Stimulated activated CD4-positive, alpha-beta T cell treated with anti-CD3 and anti-CD28 coated beads, Interleukin-12 subunit alpha, Interleukin-12 subunit beta, amount 100 ng/mL, for 48 hours (primary cell): ENCODE measurements around the gene RABL6.

Source experiments
- DNase-seq, 3 donors: peaks; one replicate each; pipeline ENCODE4 v3.0.0-alpha.2; 2020; ENCODE audit warnings: low read depth in 2 of 3, low spot score in 1 of 3

The RABL6 gene

DNA sequence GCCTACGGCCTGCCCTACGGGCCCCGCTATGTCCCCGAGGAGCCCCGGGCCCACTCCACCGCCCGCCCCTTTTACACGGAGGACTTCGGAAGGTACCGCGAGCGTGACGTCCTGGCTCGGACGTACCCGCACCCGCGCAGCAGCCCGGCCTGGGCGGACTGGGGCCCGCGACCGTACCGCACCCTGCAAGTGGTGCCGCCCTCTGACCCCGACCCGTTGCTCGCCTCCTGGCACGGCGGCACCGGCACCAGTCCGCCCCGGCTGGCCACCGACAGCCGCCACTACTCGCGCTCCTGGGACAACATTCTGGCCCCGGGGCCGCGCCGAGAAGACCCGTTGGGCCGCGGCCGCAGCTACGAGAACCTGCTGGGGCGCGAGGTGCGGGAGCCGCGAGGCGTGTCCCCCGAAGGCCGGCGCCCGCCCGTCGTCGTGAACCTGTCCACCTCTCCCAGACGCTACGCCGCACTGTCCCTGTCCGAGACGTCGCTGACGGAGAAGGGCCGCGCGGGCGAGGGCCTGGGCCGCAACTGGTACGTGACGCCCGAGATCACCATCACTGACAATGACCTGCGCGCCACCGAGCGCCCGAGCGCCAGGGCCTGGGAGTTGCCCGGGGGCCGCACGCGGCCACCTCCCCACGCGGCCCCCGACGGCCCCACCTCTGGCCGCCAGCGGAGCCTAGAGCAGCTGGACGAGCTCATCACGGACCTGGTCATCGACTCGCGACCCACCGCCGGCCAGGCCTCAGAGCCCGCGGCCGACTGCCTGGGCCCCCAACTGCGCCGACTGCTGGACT lies 37.9 kb downstream of the RABL6 start:
- no peak for DNase-seq

DNA sequence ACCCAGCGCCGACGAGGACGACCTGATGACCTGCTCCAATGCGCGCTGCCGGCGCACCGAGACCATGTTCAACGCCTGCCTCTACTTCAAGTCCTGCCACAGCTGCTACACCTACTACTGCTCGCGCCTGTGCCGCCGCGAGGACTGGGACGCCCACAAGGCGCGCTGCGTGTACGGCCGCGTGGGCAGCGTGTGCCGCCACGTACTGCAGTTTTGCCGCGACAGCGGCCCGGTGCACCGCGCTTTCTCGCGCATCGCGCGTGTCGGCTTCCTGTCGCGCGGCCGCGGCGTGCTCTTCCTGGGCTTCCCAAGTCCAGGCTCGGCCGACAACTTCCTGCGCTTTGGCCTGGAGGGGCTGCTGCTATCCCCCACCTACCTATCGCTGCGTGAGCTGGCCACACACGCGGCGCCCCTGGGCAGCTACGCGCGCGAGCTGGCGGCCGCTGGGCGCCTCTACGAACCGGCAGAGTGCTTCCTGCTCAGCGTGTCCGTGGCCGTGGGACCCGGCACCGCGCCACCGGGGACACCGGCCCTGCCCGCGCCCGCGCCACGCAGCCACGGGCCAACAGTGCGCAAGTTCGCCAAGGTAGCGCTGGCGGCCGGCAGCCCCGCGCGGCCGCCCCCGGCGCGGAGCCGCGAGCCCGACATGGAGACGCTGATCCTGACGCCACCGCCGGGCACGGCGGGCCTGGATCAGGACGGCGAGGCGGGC lies 38.8 kb downstream of the RABL6 start:
- DNase-seq = no peak

DNA sequence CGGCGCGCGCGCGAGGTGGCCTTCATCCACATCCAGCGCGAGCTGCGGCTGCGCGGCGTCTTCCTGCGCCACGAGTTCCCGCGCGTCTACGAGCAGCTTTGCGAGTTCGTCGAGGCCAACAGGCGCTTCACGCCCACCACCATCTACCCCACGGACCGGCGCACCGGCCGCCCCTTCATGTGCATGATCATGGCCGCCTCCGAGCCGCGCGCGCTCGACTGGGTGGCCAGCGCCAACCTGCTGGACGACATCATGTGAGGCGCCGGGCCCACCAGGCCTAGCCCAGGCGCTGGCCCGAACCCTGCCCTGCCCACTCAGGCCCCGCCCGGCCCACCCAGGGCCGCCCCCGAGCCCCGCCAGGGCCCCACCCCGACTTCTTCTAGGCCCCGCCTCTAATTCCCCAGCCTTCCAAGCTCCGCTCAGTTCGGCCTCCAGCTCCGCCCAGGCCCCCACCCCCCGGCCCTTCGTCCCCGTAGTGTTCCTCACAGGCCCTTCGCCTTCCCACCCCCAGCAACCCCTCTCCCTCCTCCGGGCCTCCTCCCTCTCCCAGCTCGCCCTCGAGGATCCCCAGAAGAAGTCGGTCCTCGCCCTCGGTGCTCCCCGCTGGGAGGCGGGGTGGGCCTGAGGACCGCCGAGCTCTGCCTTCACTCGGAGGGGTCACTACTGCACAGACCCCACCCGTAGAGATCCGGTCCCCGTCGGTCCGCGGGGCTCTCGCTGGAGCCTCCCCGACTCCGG lies 39.5 kb downstream of the RABL6 start:
- no peak for DNase-seq

DNA sequence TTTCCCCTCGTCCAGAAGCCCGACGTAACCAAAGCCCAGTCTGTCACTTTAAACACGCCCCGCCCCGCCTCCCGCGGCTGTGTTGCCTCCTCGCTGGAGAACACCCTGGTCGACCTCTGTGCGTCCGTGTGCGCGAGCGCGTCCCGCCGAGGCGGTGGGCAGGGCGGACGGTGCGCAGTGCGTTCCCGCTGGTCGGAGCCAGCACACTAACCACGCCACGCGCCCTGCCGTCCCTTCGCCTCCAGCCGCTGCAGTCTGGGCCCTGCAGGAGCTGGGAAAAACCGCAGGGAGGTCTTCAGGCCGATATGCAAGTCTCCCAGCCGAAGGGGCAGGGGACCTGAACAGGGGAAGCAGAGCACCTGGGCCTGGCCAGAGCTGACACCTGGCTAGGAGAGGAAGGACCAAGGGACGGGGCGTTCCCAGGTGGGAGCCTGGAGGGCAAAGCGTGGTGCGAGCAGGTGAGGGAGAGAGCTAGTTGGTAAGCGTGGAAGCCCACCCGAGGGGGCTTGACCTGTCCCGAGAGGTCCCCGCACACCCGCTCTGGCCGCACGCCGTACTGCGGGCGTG lies 40.2 kb downstream of the RABL6 start:
- peak; percentile 77 to 82 (median 80) for DNase-seq

DNA sequence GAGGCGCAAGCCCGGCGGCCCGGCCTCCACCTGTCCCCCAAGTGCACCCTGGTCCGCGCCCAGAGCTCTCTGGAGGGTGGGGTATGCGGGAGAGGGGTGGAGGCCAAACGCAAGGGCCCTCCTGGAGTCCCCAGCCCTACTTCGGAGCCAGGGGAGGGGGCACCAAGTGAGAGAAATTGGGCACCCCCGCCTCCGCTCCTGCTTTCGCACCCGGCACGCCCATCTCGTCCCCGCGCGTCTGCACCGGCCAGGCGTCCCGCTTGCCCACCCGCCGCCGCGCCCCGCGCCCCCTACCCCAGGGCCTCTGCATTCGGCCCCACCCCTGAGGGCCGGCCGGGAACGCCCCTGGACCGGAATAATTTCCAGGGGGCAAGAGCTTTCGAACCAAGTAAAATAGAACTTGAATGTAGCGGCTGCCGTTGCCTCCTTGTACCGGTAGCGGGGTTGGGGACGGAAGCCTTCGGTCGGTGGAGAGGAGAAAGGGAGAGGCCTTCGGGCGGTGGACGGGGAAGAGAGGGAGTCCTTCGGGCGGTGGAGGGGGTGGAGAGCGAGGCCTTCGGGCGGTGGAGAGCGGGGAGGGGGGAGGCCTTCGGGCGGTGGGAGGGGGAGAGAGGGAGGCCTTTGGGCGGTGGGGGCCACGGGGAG lies 40.8 kb downstream of the RABL6 start:
- no peak for DNase-seq

DNA sequence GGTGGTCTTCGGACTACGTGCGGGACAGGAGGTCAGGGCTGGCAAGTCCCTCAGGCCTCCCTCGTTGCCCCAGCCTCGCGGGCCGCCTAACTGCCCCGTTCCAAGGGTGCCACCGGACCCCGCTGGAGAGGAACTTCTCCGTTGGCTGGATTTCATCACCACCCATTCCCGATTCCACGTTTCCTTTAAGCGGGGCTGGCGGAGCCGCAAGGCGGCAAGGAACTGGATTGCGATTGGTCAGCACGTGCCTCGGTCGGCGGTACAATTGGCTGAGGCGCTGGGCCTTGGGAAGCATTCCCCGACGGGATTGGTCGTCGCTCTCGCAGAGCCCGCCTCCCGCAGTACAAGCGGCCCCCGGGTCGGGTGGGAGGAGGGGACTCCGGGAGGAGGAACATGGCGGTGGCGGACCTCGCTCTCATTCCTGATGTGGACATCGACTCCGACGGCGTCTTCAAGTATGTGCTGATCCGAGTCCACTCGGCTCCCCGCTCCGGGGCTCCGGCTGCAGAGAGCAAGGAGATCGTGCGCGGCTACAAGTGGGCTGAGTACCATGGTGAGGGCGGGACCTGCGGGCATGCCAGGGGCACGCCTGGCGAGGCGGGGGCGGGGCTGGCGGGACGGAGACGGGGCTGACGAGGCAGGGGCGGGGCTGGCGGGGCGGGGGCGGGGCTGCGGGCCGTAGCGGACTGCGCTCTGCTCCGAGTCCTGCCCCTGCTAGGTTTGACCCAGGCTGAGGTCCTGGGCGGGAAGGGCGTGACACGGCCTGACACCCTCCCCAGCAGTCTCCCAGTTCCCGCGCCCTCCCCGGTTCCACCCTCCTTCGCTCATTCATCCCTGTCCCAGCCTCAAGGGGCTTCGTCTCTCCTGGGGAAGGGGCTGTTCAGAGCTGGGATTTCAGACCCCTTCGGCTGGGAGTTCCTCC lies 41.6 kb downstream of the RABL6 start, which contains the start of gene PHPT1:
TSS of gene PHPT1 (plus strand) at position 372 of the 922 bp plus-strand sequence. CDS start at position 394, 22 bp downstream.
- peak; percentile 94 to 96 (median 96) for DNase-seq

DNA sequence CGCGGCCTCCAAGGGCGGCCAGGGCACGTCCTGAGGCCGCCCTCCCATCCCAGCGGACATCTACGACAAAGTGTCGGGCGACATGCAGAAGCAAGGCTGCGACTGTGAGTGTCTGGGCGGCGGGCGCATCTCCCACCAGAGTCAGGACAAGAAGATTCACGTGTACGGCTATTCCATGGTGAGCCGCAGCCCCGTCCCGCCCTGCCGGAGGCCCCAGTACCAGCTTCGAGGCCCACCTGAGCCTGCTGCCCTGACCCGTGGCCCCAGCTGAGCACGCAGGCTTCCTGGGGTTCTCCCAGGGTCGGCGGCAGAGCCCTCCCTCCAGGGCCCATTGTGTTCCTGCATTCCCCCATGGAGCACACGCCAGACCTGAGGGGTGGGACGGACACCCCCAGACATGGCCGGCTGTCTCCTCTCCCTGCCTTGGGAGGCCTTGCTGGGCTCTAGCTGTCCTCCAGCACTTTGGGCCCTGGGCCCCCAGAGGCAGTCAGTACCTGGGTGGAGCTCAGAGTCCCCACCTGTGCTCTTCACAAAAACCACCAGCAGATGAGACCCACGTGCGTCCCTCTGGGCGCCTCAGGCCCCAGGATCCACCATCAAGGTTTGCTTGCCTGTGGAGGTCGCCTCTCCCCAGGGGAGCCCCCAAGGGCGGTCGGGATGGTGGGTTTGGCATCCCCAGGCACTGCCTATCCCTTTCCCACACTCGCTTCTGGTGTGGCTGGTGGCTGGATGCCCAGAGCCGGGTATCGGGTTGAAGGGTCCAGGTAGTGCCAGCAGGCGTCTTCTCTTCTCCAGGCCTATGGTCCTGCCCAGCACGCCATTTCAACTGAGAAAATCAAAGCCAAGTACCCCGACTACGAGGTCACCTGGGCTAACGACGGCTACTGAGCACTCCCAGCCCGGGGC lies 42.5 kb downstream of the RABL6 start:
- DNase-seq = no peak

DNA sequence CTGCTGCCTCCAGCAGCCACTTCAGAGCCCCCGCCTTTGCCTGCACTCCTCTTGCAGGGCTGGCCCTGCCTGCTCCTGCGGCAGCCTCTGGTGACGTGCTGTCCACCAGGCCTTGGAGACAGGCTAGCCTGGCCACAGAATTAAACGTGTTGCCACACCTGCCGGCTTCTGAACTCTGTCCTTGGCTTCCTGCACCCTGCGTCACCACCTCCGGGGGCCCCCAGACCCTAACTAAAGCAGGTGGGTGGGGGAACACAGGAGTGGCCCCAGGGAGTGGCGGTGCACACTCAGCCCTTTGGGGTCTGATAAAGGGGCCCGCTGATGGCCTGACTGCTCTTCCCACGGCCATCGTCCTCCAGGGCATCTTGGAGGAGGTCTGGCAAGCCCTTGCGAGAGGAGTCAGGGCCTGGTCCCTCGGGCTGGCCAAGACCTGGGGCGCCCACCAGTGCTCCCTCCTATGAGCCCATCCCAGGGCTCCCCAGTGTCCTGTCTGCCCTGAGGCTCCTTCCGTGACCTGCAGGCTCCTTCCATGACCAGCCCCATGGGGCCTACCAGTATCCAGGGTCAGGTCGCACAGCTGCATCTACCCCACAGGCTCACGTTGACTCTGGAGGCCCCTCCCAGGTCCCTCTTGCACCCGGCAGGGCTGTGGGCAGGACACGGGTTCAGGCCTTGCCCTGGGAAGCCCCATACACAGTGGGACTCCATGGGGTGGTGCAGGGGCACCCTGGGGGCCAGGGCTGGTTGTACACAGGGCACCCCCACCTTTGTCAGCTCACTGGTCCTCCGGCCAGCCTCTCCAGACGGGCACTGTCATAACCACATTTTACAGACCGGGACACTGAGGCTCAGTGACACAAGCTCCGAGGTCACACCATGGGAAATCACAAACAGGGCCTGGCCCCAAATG lies 43.4 kb downstream of the RABL6 start:
- no peak for DNase-seq

DNA sequence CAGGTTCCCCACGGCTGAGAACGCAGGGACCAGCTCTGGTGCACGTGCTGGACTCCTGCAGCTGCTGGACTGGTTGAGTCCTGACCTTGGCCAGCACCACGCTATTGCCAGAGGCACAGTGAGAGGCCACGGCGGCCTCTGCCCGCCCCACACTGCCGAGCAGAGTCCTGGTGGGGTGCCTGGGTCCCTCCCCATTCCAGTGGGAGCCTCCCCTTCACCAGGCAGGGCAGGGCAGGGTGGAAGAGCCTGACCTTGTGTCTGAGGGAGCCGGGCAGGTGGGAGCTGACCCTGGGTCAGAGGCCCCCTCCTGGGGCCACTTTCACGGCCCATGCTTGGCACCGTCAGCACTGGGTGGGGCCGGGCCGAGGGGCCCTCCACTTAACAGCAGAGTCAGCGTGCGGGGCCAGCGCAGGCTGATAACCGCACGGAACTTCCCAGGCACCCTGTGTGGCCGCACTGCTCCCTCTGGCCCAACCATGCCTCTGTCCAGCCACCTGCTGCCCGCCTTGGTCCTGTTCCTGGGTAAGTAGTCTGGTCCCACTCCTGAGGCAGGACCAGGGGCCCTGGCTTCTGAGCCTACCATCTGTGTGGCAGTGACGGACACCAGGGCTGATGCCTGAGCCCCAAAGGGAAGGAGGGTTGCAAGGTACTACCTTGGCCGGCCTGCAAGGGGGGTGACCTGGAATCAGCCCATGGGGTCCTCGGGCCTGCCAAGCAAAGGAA lies 44.4 kb downstream of the RABL6 start, which contains the start of gene MAMDC4:
TSS of gene MAMDC4 (plus strand) at position 406 of the 723 bp plus-strand sequence. CDS start at position 477, 71 bp downstream.
- no peak for DNase-seq

DNA sequence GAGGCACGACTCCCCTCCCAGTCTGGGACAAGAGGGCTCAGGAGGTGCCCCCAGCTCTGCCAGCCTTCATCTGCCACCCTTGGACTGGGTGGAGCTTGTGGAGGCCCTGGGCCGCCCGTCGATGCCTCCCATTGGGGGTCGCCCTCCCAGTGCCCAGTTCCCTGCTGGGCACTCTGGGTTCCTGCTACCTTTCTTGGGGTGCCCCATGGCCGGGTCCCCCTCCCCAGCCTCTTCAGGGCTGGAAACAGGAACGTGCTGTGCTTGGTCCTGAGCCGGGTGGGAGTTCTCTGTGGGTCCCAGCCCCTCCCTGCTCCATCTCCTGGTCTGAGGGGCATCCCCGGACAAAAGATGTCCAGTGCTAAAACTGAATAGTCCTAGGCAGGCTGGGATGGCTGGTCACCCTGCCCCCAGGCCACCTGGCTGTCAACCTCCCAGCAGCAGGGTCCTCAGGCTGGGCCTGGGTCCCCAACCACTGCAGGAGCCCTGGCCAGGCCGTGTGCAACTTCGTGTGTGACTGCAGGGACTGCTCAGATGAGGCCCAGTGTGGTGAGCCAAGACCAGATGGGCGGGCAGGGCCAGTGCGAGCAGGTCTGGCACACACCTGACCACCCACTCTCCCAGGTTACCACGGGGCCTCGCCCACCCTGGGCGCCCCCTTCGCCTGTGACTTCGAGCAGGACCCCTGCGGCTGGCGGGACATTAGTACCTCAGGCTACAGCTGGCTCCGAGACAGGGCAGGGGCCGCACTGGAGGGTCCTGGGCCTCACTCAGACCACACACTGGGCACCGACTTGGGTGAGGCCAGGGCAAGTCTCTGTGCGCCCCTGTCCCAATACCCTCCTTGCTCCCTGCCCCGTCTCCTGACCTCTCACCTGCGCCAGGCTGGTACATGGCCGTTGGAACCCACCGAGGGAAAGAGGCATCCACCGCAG lies 45.2 kb downstream of the RABL6 start:
- DNase-seq = no peak

DNA sequence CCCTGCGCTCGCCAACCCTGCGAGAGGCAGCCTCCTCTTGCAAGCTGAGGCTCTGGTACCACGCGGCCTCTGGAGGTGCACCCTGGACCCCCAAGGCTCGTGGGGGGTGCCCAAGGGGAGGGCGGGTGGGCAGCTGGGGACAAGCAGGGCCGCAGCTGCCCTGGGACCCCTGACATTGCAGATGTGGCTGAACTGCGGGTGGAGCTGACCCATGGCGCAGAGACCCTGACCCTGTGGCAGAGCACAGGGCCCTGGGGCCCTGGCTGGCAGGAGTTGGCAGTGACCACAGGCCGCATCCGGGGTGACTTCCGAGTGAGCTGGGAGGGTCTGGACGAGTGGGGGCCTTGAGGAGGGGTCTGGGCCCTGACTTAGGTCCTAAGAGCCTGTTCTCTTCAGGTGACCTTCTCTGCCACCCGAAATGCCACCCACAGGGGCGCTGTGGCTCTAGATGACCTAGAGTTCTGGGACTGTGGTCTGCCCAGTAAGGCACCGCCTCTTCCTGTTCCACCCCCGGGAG lies 45.9 kb downstream of the RABL6 start:
- DNase-seq = no peak

DNA sequence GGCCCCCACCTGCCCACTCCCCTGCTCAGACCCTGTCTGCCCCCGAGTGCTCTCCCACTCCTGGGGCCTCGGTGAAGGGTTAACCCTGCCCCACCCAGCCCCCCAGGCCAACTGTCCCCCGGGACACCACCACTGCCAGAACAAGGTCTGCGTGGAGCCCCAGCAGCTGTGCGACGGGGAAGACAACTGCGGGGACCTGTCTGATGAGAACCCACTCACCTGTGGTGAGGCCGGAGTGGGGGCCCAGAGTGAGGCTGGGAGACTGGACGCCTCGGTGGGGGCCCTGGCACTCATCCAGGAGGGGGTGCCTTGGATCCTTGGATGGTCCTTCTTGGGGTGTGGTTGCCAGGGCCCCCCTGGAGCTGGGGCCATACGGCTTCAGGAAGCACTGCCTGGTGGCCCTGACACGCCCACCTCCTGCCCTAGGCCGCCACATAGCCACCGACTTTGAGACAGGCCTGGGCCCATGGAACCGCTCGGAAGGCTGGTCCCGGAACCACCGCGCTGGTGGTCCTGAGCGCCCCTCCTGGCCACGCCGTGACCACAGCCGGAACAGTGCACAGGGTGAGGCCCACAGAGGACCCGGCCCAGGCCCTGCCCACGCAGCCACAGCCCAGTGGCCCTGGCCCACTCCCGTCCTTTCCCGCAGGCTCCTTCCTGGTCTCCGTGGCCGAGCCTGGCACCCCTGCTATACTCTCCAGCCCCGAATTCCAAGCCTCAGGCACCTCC lies 46.5 kb downstream of the RABL6 start:
- DNase-seq = no peak

DNA sequence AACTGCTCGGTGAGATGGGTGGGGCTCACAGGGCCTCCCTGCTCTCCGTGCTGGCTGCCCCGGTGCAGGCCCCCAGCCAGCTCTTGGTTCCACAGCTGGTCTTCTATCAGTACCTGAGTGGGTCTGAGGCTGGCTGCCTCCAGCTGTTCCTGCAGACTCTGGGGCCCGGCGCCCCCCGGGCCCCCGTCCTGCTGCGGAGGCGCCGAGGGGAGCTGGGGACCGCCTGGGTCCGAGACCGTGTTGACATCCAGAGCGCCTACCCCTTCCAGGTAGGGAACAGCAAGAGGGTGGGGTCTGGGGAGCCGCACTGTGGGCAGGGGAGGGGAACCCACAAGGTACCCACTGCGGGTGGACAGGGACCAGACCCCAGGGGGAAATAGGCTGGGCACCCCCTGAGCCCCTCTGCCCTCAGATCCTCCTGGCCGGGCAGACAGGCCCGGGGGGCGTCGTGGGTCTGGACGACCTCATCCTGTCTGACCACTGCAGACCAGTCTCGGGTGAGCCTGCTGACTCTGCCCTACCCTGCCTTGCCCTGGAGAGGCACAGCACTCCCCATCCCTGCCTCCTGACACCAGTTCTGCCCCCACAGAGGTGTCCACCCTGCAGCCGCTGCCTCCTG lies 47.2 kb downstream of the RABL6 start:
- DNase-seq = no peak

DNA sequence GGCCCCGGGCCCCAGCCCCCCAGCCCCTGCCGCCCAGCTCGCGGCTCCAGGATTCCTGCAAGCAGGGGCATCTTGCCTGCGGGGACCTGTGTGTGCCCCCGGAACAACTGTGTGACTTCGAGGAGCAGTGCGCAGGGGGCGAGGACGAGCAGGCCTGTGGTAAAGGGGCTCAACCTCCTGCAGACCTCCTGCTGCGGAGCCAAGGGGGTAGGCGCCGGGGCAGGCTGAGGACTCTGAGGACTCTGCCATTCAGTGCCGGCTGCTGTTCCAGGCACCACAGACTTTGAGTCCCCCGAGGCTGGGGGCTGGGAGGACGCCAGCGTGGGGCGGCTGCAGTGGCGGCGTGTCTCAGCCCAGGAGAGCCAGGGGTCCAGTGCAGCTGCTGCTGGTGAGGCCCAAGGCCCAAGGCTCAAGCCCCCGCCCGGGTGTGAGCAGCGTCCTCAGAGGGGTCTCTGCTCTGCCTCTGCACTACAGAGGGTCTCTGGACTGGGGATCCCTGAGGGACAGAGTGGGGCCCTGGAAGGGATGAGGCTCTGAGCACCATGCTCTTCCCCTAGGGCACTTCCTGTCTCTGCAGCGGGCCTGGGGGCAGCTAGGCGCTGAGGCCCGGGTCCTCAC lies 47.8 kb downstream of the RABL6 start:
- DNase-seq = no peak
